ENCODE results near the gene TYRP1. TPM values are rescaled to one million over a fixed set of nuclear protein-coding genes. Genes with fewer than 3 reads are reported as not detected.

The TYRP1 gene, protein sequence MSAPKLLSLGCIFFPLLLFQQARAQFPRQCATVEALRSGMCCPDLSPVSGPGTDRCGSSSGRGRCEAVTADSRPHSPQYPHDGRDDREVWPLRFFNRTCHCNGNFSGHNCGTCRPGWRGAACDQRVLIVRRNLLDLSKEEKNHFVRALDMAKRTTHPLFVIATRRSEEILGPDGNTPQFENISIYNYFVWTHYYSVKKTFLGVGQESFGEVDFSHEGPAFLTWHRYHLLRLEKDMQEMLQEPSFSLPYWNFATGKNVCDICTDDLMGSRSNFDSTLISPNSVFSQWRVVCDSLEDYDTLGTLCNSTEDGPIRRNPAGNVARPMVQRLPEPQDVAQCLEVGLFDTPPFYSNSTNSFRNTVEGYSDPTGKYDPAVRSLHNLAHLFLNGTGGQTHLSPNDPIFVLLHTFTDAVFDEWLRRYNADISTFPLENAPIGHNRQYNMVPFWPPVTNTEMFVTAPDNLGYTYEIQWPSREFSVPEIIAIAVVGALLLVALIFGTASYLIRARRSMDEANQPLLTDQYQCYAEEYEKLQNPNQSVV
- not detected in 2 replicates for total RNA-seq

DNA sequence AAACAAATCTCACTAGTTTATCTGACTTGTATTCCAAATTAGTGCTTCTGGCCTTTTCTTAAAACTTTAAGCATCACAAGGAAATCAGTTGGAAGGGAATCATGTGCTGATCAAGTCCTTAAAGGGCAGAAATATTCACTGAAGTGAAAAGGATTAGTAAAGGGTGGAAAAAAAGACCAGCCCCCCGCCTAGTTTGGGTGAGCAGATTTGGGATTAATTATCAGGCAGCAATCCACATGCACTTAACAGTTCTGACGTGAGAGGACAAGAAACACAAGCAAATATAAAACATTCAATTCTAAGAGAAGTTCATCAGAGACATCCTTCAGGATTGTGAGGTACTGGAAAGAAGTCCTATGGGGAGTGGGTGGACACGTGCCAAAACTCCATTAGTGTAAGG is at the start of gene TYRP1:
Gene TYRP1 (plus strand): TSS at position 245 of the 400 bp plus-strand sequence. CDS start 612 bp downstream, outside the sequence.
- Mint-ChIP-seq H3K4me3 (no peak within 1 kb of the TSS), H3K4me1 (ENCODE audit: low read depth) (no peaks in the 10 kb centered on the region)
- intact Hi-C loops (cut with micrococcal nuclease), result no loop called here

DNA sequence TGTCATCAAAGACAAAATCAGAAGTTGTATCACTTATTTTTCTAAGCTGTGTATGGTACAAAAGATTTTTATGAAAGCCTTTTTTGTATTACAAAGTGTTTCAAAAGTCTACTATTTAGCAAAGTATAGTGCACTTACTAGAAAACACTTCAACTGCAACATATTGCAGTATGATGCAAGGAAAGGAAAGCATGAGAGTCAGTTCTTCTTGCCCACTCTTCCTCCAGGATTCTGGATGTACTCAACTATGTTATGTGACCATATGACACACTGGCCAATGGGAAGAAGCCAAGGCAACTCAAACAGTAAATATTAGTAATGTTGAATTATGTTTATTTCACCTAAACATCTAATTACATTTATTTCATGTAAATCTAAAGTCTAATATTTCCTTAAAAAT is 49.5 kb upstream of the TYRP1 start:
- intact Hi-C loops (cut with micrococcal nuclease), result no loop called here
- Mint-ChIP-seq H3K27ac (no peak overlapping the region), H3K27me3 (ENCODE audit: insufficient read depth) (no peaks in the 10 kb centered on the region), H3K4me3 (no peak overlapping the region), H3K36me3 (ENCODE audit: low read depth) (no peaks in the 10 kb centered on the region), H3K4me1 (ENCODE audit: low read depth) (no peaks in the 10 kb centered on the region), H3K9me3 (peaks cover 8% of the 10 kb centered on the region)
- DNase-seq (ENCODE audit: low spot score), result no peak

More for the DNA sequence above, at the start of gene TYRP1:
- H3K27ac Mint-ChIP-seq, result no peak within 1 kb of the TSS
- DNase-seq (ENCODE audit: low spot score), result no peak
- H3K36me3 Mint-ChIP-seq (ENCODE audit: low read depth), result no peaks in the 10 kb centered on the region
- peaks cover 9% of the 10 kb centered on the region for H3K9me3 Mint-ChIP-seq
- H3K27me3 Mint-ChIP-seq (ENCODE audit: insufficient read depth), result no peaks in the 10 kb centered on the region

DNA sequence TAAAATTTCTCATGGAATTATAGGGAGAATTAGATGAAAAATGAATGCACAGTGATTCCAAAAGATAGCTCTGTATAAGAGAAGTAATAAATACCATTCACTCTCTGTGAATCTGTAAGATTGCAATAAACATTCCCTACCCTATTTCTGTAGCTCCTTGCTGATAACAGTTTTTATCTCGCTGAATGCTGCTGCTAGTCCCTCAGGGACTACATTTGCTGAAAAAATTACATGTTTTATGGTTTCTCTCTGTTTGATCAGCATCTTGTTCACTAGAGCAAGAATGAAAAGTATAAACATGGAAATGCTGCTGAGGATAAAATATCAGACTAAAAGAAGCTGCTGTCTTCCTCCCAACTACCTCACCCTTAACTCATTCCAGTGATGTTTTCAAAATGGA is 44.3 kb upstream of the TYRP1 start:
- H3K27ac Mint-ChIP-seq, result no peak overlapping the region
- H3K4me3 Mint-ChIP-seq, result no peak overlapping the region
- no peaks in the 10 kb centered on the region for H3K27me3 Mint-ChIP-seq (ENCODE audit: insufficient read depth)
- H3K4me1 Mint-ChIP-seq (ENCODE audit: low read depth), result no peaks in the 10 kb centered on the region
- peaks cover 8% of the 10 kb centered on the region for H3K9me3 Mint-ChIP-seq
- H3K36me3 Mint-ChIP-seq (ENCODE audit: low read depth), result no peaks in the 10 kb centered on the region
- intact Hi-C loops (cut with micrococcal nuclease), result no loop called here
- DNase-seq (ENCODE audit: low spot score), result no peak

DNA sequence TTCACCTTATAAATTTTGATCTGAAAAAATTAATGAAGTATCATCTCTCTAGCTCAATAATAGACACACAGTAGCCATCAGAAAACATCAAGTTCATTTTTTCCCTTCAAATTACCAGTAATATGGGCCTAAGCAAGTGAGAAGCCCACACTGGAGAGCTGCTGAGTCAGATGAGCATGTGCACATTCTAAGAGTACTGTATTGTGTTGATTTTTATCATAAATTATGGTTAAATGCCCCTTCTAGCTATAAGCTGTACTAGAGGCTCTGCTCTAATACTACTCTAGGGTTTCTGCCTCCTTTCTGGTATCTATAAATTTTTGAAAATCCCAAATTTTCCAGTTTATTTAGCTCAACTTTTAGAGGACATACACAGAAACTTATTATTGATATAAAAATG is 42.1 kb upstream of the TYRP1 start:
- DNase-seq (ENCODE audit: low spot score), result no peak
- H3K27me3 Mint-ChIP-seq (ENCODE audit: insufficient read depth), result no peaks in the 10 kb centered on the region
- H3K36me3 Mint-ChIP-seq (ENCODE audit: low read depth), result no peaks in the 10 kb centered on the region
- no peaks in the 10 kb centered on the region for H3K4me1 Mint-ChIP-seq (ENCODE audit: low read depth)
- H3K4me3 Mint-ChIP-seq, result no peak overlapping the region
- intact Hi-C loops (cut with micrococcal nuclease), result no loop called here
- H3K9me3 Mint-ChIP-seq, result peaks cover 8% of the 10 kb centered on the region
- no peak overlapping the region for H3K27ac Mint-ChIP-seq

DNA sequence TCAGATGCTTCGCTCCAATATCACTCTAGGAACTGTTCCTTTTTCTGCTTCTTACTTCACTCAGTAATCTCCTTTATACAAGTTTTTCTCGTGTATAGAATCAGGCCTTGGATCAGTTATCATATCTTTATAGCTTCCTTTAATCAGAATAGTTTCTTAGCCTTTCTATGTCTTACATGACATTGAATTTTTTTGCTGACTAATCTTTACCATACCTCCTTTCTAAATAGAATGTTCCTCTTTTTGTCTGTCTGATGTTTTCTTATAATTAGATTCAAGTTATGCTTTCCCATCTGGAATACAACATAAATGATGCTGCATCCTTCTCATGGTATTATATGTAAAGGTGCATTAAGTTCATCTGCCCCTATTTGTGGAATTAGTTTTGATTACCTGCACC is 40.2 kb upstream of the TYRP1 start:
- DNase-seq (ENCODE audit: low spot score), result no peak
- H3K4me1 Mint-ChIP-seq (ENCODE audit: low read depth), result no peaks in the 10 kb centered on the region
- no peaks in the 10 kb centered on the region for H3K36me3 Mint-ChIP-seq (ENCODE audit: low read depth)
- no peak overlapping the region for H3K4me3 Mint-ChIP-seq
- no peaks in the 10 kb centered on the region for H3K27me3 Mint-ChIP-seq (ENCODE audit: insufficient read depth)
- H3K9me3 Mint-ChIP-seq, result no peaks in the 10 kb centered on the region
- intact Hi-C loops (cut with micrococcal nuclease), result no loop called here
- H3K27ac Mint-ChIP-seq, result no peak overlapping the region

DNA sequence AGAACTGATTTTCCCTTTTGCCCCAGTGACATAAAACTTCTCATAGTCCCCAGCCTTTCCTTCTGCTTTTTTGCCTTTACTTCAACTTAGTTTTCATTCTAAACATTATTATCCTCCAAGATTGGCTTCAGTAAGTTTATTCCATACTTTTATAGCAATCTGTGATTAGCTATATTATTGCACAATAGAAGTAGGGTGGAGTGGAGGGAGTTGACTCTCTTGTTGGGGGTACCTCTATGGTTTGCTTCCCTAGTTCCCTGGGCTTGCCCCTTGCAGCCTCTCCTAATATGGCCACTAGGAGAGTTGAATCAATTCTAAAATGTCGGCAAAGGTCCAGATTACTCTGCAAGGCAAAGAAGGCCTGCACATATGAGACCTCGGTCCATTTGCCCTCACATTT is 36.4 kb upstream of the TYRP1 start:
- Mint-ChIP-seq H3K4me3 (no peak overlapping the region), H3K27me3 (ENCODE audit: insufficient read depth) (no peaks in the 10 kb centered on the region), H3K4me1 (ENCODE audit: low read depth) (no peaks in the 10 kb centered on the region), H3K27ac (no peak overlapping the region), H3K36me3 (ENCODE audit: low read depth) (no peaks in the 10 kb centered on the region), H3K9me3 (peaks cover 11% of the 10 kb centered on the region)
- intact Hi-C loops (cut with micrococcal nuclease), result no loop called here
- no peak for DNase-seq (ENCODE audit: low spot score)

DNA sequence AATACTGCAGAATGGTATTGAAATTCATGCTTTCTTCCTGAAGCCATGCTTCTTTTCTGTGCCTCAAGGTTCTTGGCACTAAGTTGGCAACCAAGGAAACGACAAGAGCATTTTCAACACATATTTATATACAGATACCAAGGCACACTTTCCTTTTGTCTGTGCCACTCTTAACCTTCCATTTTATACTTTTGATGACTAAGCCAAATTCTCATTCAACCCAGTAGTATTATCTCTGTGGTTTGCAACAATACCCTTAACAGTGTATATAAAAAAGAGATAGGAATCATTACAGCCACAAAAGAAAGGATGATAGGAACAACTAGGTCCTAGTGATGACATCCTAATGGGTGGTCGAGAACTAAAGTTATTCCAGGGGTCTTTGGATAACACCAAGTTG is 36.0 kb upstream of the TYRP1 start:
- H3K4me1 Mint-ChIP-seq (ENCODE audit: low read depth), result no peaks in the 10 kb centered on the region
- peaks cover 11% of the 10 kb centered on the region for H3K9me3 Mint-ChIP-seq
- intact Hi-C loops (cut with micrococcal nuclease), result no loop called here
- no peak for DNase-seq (ENCODE audit: low spot score)
- no peaks in the 10 kb centered on the region for H3K36me3 Mint-ChIP-seq (ENCODE audit: low read depth)
- no peak overlapping the region for H3K4me3 Mint-ChIP-seq
- H3K27me3 Mint-ChIP-seq (ENCODE audit: insufficient read depth), result no peaks in the 10 kb centered on the region
- H3K27ac Mint-ChIP-seq, result no peak overlapping the region

DNA sequence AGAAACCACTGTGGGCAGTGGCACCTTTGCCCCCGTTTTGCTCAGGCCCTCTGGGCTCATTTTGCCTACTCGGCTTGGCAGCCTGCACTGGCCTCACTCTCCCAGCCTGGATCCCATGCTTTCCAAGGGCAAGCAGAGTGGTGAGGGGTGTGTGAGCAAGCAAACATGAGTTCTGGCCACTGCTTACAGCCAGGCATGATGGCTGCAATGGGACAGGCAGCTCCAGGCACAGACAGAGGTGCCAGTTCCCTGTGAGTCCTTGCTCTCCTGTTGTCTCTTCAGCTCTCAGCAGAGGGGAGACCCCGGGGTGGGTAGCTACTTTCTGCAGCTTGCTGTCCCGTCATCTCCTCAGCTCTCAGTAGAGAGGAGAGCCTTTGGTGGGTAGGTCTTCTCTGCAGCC is 35.2 kb upstream of the TYRP1 start:
- H3K27me3 Mint-ChIP-seq (ENCODE audit: insufficient read depth), result no peaks in the 10 kb centered on the region
- no peak overlapping the region for H3K27ac Mint-ChIP-seq
- no peaks in the 10 kb centered on the region for H3K4me1 Mint-ChIP-seq (ENCODE audit: low read depth)
- intact Hi-C loops (cut with micrococcal nuclease), result no loop called here
- H3K36me3 Mint-ChIP-seq (ENCODE audit: low read depth), result no peaks in the 10 kb centered on the region
- no peak overlapping the region for H3K4me3 Mint-ChIP-seq
- DNase-seq (ENCODE audit: low spot score), result no peak
- peaks cover 11% of the 10 kb centered on the region for H3K9me3 Mint-ChIP-seq

DNA sequence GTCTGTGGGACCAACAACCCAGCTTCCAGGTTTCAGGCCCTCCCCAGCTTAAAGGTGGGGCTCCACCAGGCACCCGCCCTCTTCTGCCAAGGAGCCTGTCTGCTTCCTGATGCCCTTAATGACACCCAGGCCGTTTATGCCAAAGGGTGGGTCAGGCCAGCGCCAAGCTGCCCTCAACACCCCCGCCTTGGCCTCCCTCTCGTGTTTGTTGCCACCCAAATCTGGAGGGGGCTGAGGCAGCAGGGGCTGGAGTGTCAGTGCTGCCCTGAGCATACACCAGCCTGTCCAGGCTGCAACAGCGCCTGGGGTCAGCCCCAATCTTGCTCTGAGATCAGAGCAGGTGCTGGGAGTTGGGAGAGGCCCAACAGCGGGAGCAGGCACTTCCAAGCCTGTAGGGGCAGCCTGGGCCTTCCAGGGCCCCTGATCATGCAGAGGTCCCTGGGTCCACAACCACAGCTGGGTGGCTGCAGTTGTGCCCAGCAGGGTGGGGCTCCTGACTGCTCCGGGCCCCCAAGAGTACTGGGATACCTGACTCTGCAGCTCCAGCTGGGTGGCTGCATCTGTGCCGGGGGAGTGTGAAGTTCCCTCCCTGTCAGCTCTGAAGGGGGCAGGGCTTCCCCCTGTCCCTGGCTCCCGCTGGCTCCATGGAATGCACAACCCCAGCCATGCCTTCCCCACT is 34.5 kb upstream of the TYRP1 start:
- Mint-ChIP-seq H3K27me3 (ENCODE audit: insufficient read depth) (no peaks in the 10 kb centered on the region), H3K36me3 (ENCODE audit: low read depth) (no peaks in the 10 kb centered on the region), H3K27ac (no peak overlapping the region), H3K4me1 (ENCODE audit: low read depth) (no peaks in the 10 kb centered on the region), H3K9me3 (peaks cover 11% of the 10 kb centered on the region), H3K4me3 (no peak overlapping the region)
- intact Hi-C loops (cut with micrococcal nuclease), result no loop called here
- no peak for DNase-seq (ENCODE audit: low spot score)

DNA sequence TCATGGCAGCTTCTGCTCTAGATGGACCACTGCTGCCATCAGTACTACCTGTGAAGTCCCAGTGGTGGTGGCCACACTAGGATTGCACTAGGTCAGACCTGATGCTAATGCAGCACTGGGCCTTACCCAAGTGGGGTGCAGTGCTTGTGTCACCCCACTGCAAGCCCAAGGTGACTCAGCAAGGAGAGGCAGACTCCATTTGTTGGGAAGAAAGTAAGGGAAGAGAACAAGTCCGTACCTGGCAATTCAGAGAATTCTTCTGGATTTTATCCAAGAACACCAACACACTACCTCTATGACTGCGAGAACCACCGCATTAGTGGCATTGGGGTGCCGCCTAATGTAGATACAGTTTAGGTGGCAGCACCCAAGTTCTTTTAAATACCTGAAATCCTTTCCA is 34.0 kb upstream of the TYRP1 start:
- no peaks in the 10 kb centered on the region for H3K4me1 Mint-ChIP-seq (ENCODE audit: low read depth)
- H3K4me3 Mint-ChIP-seq, result no peak overlapping the region
- intact Hi-C loops (cut with micrococcal nuclease), result no loop called here
- DNase-seq (ENCODE audit: low spot score), result no peak
- H3K27ac Mint-ChIP-seq, result no peak overlapping the region
- H3K36me3 Mint-ChIP-seq (ENCODE audit: low read depth), result no peaks in the 10 kb centered on the region
- H3K9me3 Mint-ChIP-seq, result peaks cover 11% of the 10 kb centered on the region
- no peaks in the 10 kb centered on the region for H3K27me3 Mint-ChIP-seq (ENCODE audit: insufficient read depth)

DNA sequence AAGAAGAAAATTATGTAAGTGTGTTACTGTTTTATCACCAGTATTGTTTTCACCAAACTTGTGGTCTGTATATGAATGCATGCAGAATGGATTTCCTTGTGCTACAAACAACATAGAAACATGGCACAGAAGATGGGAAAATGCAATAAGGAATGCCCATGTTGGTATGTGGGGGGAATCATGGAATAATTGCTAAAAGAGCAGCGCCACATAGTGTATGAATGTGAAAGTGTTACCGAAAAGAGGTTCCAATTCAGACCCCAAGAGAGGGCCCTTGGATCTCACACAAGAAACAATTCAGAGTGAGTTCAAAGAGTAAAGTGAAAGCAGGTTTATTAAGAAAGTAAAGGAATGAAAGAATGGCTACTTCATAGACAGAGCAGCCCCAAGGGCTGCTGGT is 26.4 kb upstream of the TYRP1 start:
- H3K4me3 Mint-ChIP-seq, result no peak overlapping the region
- H3K9me3 Mint-ChIP-seq, result peaks cover 4% of the 10 kb centered on the region
- no peaks in the 10 kb centered on the region for H3K27me3 Mint-ChIP-seq (ENCODE audit: insufficient read depth)
- intact Hi-C loops (cut with micrococcal nuclease), result no loop called here
- no peak for DNase-seq (ENCODE audit: low spot score)
- H3K27ac Mint-ChIP-seq, result no peak overlapping the region
- no peaks in the 10 kb centered on the region for H3K36me3 Mint-ChIP-seq (ENCODE audit: low read depth)
- no peaks in the 10 kb centered on the region for H3K4me1 Mint-ChIP-seq (ENCODE audit: low read depth)

DNA sequence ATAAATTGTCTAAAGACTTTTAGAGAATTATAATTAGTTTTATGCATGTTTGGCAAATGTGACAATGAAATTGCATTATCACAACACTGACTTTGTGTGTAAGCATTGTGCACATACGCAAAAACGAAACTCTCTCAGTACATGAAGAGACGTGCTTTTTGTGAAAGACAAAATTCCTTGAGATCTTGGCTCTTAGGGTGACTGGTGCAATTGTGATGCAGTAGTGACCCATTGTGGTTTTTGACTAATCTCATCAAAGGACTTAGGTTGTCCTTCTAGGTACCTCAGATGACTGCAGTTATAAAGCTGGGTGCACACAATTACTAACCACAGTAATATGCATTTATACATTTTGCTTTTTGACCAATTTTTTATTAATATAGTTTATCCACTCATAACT is 25.3 kb upstream of the TYRP1 start:
- Mint-ChIP-seq H3K36me3 (ENCODE audit: low read depth) (no peaks in the 10 kb centered on the region), H3K27me3 (ENCODE audit: insufficient read depth) (no peaks in the 10 kb centered on the region), H3K9me3 (peaks cover 4% of the 10 kb centered on the region), H3K4me1 (ENCODE audit: low read depth) (no peaks in the 10 kb centered on the region), H3K4me3 (no peak overlapping the region), H3K27ac (no peak overlapping the region)
- intact Hi-C loops (cut with micrococcal nuclease), result no loop called here
- DNase-seq (ENCODE audit: low spot score), result no peak

DNA sequence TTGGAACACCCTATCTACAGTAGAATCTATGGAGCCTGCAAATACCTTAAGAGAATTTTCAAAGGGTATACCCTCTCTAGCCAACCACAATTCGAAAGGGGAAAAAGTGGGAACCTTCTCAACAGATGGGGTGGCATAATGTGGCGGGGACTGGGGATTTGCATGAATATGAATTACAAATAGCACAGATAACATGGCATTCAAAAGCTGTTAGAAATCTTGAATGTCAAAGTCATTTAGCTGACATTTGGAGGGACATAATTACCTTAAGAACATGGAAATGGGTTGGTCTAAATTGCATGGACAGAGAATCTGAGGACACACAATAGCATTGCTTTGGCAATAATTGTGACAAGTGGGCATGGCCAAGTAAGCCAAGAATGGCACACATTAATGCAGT is 23.2 kb upstream of the TYRP1 start:
- H3K4me3 Mint-ChIP-seq, result no peak overlapping the region
- intact Hi-C loops (cut with micrococcal nuclease), result no loop called here
- H3K27me3 Mint-ChIP-seq (ENCODE audit: insufficient read depth), result no peaks in the 10 kb centered on the region
- no peaks in the 10 kb centered on the region for H3K4me1 Mint-ChIP-seq (ENCODE audit: low read depth)
- no peaks in the 10 kb centered on the region for H3K36me3 Mint-ChIP-seq (ENCODE audit: low read depth)
- no peak for DNase-seq (ENCODE audit: low spot score)
- no peaks in the 10 kb centered on the region for H3K9me3 Mint-ChIP-seq
- H3K27ac Mint-ChIP-seq, result no peak overlapping the region
